Astrocyte (in vitro differentiated cells and primary cell): ENCODE data around the gene MED22.

Experiments
- EZH2 ChIP-seq: IDR thresholded peaks from 2 replicates; pipeline ENCODE4 v1.6.1; 2012; ENCODE audit warnings: mild to moderate bottlenecking, low read length, inconsistent platforms; ENCODE audit not compliant: insufficient read depth
- TF ChIP-seq, protein P1 (sequence below): IDR thresholded peaks from 2 replicates; pipeline ENCODE4 v1.5.1; 2011; ENCODE audit warnings: low read depth, mild to moderate bottlenecking, inconsistent platforms, low read length, moderate library complexity; ENCODE audit not compliant: insufficient read depth

DNA sequence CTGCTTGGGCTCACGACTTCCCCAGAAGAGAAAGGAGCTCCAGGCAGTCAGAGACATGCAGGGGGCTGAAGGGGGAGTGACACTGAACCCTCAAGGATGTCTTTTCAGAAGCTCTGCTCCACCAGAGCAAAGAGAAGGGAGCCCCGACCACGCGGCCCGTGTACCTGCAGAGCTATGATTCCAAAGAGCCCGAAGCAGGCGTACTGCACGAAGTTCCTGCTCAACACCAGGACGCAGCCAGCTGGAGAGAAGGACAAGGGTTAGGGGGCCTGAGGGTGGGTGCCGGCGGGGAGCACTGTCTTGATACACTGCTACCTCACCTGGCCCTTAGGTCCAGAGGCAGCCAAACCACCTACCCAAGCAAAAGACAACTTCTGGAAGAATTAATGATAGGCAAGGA lies 18.5 kb upstream of the MED22 start:
- TF ChIP-seq, protein P1, sequence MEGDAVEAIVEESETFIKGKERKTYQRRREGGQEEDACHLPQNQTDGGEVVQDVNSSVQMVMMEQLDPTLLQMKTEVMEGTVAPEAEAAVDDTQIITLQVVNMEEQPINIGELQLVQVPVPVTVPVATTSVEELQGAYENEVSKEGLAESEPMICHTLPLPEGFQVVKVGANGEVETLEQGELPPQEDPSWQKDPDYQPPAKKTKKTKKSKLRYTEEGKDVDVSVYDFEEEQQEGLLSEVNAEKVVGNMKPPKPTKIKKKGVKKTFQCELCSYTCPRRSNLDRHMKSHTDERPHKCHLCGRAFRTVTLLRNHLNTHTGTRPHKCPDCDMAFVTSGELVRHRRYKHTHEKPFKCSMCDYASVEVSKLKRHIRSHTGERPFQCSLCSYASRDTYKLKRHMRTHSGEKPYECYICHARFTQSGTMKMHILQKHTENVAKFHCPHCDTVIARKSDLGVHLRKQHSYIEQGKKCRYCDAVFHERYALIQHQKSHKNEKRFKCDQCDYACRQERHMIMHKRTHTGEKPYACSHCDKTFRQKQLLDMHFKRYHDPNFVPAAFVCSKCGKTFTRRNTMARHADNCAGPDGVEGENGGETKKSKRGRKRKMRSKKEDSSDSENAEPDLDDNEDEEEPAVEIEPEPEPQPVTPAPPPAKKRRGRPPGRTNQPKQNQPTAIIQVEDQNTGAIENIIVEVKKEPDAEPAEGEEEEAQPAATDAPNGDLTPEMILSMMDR, result no peak
- TF ChIP-seq EZH2, result no peak
